ENCODE measurements around the gene PTTG1IP.
"Not testable (repeated sequence)": the region's sequence is repeated elsewhere in the genome, so short reads cannot be mapped to it uniquely, and the experiment has no call there.

Gene PTTG1IP

GRCh38 chr21:44842721-44843445 lies 30.6 kb downstream of the PTTG1IP start:
- no peak for ATAC-seq

- ATAC-seq: no peak
Observed at GRCh38 chr21:44842087-44842486, 31.4 kb downstream of the PTTG1IP start.

DNA sequence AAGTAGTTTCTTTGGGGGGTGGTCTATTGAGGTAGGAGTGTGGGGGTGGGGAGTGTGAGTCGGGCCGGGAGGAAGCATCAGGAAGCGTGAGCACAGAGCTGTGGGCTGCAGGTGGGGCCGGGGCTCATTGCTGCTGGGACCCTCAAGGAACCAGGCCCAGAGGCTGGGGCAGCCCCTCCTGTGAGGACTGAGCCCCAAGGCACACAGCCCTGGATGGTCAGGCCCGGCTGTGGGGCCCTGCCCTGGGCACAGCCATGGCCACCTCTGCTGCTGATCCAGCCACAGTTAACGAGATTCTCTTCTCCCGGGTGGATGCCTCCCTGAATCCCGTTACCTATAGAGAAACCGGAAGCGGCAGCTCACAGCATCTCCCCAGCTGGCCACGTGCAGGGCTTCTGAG lies 32.7 kb downstream of the PTTG1IP start:
- ATAC-seq: no peak

GRCh38 chr21:44838951-44839350 lies 34.5 kb downstream of the PTTG1IP start:
- no peak for ATAC-seq

- no peak for ATAC-seq
Observed at GRCh38 chr21:44838039-44838895, 35.2 kb downstream of the PTTG1IP start.

DNA sequence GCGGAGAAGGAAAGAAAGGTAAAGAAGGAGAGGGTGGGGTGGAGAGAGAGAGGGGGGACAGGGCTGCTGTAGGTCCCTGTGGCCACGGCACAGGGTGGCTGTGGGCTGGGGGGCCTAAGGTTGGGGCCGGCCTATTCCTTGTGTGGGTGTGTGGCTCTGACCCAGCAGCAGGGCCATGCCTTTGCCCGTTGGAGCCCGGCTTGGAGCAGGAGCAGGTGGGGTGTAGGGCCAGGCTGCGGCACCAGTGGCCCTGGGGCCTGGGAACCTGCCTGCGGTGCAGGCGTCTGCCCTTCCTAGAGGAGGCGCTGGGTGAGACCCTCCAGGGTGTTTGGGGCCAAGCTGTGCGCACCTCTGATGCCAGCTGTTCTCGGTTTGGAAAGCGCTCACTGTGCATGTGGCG lies 36.0 kb downstream of the PTTG1IP start:
- ATAC-seq: no peak

DNA sequence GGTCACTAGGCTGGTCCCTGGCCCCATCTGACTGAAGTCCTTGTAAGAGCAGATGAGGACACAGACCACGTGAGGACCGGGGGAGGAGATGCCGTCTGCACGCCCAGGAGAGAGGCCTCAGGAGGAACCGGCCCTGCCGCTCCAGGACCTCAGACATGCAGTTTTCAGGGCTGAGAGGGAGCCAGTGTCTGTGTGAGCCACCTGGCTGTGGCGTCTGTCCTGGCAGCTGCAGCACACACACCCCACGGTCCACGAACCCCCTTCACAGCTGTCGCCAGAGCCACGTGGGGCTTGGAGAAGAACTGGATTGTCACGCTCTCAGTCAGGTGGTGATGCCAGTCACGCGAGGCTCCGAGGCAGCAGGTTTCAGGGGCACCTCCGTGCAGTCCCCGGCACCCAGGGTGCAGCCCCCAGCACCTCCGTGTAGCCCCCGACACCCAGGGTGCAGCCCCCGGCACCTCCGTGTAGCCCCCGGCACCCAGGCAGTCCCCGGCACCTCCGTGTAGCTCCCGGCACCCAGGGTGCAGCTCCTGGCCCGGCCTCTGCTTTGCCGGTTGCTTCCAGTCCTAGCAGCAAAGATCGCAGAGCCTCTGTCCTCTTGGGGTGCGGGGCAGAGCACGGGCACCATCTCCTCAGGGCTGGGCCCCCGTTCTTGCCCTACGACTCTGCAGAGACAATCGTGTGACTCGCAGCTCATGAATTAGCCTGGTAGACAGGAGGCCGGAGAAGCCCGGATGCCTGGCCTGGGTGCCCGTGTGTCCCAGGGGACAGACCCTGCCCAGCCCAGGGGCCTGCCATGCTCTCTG lies 36.6 kb downstream of the PTTG1IP start:
- ATAC-seq: no peak

DNA sequence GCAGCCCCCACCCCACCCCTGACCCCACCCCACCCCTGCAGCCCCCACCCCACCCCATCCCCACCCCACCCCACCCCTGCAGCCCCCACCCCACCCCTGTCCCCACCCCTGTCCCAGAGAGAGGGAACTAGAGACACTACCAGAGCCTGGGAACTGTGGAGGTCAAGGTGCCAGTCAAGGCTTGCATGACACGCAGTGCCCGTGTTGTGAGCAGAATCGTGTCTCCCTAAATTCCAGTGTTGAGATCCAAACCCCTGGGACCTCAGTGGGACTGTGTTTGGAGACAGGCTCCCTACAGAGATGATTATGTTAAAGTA lies 37.2 kb downstream of the PTTG1IP start:
- no peak for ATAC-seq

GRCh38 chr21:44835647-44835973 lies 37.9 kb downstream of the PTTG1IP start:
- no peak for ATAC-seq

DNA sequence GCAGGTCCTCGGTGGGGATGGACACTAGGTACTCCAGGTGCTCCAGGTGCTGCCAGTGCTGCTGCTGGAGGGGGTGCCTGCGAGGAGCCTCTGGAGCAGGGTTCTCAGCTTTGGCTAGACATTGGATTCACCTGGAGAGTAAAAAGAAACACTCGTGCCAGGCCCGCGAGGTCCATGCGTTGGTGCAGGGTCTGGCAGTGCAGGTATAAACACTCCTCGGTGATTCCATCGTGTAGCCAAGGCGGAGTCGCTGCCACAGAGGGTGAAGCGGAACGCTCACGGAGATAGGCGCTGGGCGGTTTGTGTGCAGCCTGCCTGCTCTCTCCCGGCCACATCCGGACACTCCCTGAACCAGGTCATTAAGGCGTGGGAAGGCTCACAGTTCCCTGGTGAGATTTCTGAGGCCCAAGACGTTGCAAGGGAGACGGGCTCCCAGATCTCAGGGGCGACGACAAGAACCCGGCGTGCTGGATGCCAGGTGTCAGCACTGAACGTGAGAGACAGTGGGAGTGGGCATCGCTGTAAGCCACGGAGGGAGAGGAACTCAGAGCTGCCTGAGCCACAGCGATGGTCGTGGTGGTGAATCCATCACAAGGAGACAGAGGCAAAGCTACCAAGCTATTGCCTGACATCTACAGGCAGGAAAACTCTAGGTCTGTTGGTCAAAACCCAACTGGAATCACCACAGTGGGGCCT lies 38.4 kb downstream of the PTTG1IP start:
- no peak for ATAC-seq

DNA sequence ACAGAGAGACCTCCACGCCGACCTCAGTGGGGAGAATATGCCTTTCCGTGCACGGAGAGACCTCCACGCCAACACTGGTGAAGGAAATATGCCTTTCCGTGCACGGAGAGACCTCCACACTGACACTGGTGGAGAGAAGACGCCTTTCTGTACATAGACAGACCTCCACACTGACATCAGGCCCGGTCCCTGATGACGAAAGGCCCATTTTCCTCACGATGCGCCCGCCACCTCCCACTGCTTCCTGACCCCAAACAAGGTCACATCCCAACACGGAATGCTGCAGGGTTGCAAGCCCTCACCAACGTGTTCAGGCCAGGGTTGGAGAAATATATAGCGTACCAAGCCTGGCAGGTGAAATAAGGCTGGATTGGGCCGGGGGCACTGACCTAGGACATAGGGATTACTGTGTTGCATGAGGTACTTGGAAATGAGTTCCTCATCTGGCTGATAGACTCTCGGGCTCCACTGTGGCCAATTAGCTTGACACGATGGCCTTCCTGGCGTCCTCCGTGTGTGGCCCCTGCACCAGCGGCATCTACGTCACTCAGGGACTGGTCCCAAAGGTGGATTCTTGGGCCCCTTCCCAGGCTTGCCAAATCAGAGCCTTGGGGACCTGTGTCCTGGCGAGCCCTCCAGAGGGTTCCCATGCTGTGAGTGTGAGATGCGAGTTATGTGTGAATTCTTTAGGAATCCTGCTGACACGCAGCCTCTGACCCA lies 39.1 kb downstream of the PTTG1IP start:
- no peak for ATAC-seq

- no peak for ATAC-seq
Observed at GRCh38 chr21:44833663-44834062, 39.8 kb downstream of the PTTG1IP start.

GRCh38 chr21:44832516-44833255 lies 40.8 kb downstream of the PTTG1IP start:
- not testable (repeated sequence) for ATAC-seq

DNA sequence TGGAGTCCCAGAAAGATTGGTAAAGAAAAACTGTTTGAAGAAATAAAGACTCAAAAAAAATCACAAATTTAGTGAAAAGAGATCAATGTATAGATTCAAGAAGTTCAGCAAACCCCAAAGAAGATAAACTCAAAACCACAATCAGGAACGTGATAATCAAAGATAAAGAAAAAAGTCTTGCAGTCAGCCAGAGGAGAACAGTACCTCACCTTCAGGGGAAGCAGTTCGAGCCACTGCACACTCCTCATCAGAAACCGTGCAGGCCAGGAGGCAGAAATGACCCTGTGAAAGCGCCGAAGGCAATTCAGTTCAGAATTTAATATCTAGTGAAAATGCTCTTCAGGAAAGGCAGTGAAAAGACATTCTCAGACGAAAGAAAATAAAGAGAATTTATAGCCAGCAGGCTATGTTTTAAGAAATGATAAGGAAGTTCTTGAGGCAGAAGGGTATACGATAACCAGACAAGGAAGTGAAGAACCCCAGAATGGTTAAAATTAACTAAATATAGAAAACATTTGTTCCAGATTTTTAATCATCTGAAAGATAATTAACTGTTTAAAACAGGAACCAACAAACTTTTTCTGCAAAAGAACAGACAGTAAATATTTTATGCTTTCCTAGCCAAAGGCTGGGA lies 42.1 kb downstream of the PTTG1IP start:
- no peak for ATAC-seq

- ATAC-seq: no peak
Observed at GRCh38 chr21:44829507-44830092, 43.9 kb downstream of the PTTG1IP start.

DNA sequence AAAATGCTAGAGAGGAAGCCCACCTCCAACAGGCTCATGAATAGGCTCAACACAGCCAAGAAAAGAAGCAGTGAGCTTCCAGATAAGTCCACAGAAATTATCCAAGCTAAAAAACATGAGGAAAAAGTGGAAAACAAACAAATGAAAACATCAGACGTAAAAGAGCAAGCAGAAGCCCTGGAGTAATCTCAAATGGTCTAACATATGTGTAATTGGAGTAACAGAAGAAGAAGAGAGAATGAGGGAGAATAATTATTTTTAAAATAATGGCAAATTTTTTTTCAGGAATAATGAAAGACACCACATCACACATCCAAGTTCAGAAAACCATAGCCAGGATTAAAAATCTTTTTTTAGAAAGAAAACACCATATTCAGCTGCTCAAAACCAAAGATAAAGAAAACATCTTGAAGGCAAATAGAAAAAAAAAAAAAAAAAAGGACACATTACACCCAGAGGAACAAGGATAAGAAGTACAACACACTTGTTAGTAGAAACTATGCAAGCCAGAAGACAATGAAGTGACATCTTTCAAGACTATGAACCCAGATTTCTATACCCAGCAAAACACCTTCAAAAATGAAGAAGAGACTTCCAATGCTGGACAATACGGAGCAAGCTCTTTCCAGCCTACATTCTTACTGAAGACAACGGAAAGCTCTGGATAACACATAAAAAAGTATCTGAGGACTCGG lies 45.0 kb downstream of the PTTG1IP start:
- no peak for ATAC-seq

- ATAC-seq: no peak
Observed at GRCh38 chr21:44823179-44823660, 50.3 kb downstream of the PTTG1IP start.

DNA sequence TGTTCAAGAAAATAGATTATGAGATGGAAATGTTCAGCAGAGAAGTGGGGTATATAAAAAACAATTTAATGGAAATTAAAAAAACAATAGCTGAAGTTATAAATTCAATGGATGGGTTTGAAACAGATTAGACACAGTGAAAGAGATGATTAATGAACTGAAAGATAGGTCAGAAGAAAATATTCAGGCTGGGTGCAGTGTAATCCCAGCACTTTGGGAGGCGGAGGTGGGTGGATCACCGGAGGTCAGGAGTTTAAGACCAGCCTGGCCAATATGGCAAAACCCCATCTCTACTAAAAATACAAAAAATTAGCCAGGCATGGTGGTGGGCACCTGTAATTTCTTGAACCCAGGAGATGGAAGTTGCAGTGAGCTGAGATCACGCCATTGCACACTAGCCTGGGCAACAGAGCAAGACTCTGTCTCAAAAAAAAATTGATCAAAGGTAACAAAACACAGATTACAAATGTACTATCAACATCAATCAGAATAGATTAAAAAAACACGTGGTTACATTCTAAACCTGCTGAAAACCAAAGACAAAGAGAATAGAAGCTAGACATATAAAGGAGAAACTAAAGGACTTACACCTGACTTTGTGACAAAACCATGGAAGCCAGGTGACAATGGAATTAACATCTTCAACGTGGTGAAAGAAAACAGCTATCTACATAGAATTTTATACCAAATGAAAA lies 50.9 kb downstream of the PTTG1IP start:
- no peak for ATAC-seq

DNA sequence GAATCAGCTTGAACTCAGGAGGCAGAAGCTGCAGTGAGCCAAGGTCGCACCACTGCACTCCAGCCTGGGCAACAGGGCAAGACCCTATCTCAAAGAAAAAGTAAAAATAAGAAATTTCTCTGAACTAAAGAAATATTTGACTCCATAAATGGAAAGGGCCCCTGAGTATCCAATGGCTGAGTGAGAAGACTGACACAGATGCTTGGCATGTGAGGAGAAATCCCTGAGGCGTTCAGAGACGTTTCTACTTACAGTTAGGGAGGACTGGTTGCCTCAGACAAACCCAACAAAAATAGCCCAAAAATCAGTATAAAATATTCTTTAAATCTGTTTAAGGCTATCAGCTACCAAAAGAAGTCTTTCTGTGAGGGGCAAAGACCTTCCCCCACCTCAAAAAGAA lies 52.6 kb downstream of the PTTG1IP start:
- no peak for ATAC-seq

All from activated CD4-positive, CD25-positive, alpha-beta regulatory T cell treated with anti-CD3 and anti-CD28 coated beads, Interleukin-2, amount 50 U/mL, for 24 hours (primary cell).